ENCODE measurements around the gene STK39.

Gene STK39

GRCh38 chr2:168184681-168185513 lies 62.5 kb downstream of the STK39 start:
- peaks cover 16% of the 10 kb centered on the region for H3K4me1 ChIP-seq (ENCODE audit: control insufficient read depth, insufficient read depth, low read length)

GRCh38 chr2:168183308-168183997 lies 63.9 kb downstream of the STK39 start:
- Histone ChIP-seq H3K27me3 (ENCODE audit: control insufficient read depth, insufficient read depth, low read length, poor library complexity, severe bottlenecking) (no peaks in the 10 kb centered on the region), H3K9me3 (ENCODE audit: control insufficient read depth, low read length) (no peaks in the 10 kb centered on the region), H3K27ac (ENCODE audit: insufficient read depth, low read depth, low read length, poor library complexity, severe bottlenecking) (no peak overlapping the region), H3K36me3 (ENCODE audit: control insufficient read depth, insufficient read depth, low read length) (no peaks in the 10 kb centered on the region), H3K4me1 (ENCODE audit: control insufficient read depth, insufficient read depth, low read length) (peaks cover 19% of the 10 kb centered on the region), H3K4me3 (ENCODE audit: insufficient read depth, low read depth, low read length) (no peak overlapping the region)
- 95 to 96% methylated on average over 4 of the region's 4 CpGs for WGBS, 2 experiments

More at GRCh38 chr2:168184681-168185513, 62.5 kb downstream of the STK39 start:
- no peaks in the 10 kb centered on the region for H3K27me3 ChIP-seq (ENCODE audit: control insufficient read depth, insufficient read depth, low read length, poor library complexity, severe bottlenecking)
- no peaks in the 10 kb centered on the region for H3K36me3 ChIP-seq (ENCODE audit: control insufficient read depth, insufficient read depth, low read length)
- H3K27ac ChIP-seq (ENCODE audit: insufficient read depth, low read depth, low read length, poor library complexity, severe bottlenecking), result no peak overlapping the region
- no peak overlapping the region for H3K4me3 ChIP-seq (ENCODE audit: insufficient read depth, low read depth, low read length)
- WGBS, 2 experiments, result 93 to 97% methylated on average over 3 to 4 of the region's 4 CpGs
- H3K9me3 ChIP-seq (ENCODE audit: control insufficient read depth, low read length), result no peaks in the 10 kb centered on the region

- H3K4me3 ChIP-seq (ENCODE audit: insufficient read depth, low read depth, low read length), result no peak overlapping the region
- H3K9me3 ChIP-seq (ENCODE audit: control insufficient read depth, low read length), result no peaks in the 10 kb centered on the region
- H3K27ac ChIP-seq (ENCODE audit: insufficient read depth, low read depth, low read length, poor library complexity, severe bottlenecking), result no peak overlapping the region
- no peaks in the 10 kb centered on the region for H3K27me3 ChIP-seq (ENCODE audit: control insufficient read depth, insufficient read depth, low read length, poor library complexity, severe bottlenecking)
- H3K36me3 ChIP-seq (ENCODE audit: control insufficient read depth, insufficient read depth, low read length), result no peaks in the 10 kb centered on the region
- 89% methylated on average over 5 of the region's 5 CpGs for WGBS, 2 experiments
- peaks cover 20% of the 10 kb centered on the region for H3K4me1 ChIP-seq (ENCODE audit: control insufficient read depth, insufficient read depth, low read length)
These were observed 64.7 kb downstream of the STK39 start for GRCh38 chr2:168182550-168183249.

- H3K27me3 ChIP-seq (ENCODE audit: control insufficient read depth, insufficient read depth, low read length, poor library complexity, severe bottlenecking), result no peaks in the 10 kb centered on the region
- H3K4me1 ChIP-seq (ENCODE audit: control insufficient read depth, insufficient read depth, low read length), result peaks cover 20% of the 10 kb centered on the region
- no peak overlapping the region for H3K27ac ChIP-seq (ENCODE audit: insufficient read depth, low read depth, low read length, poor library complexity, severe bottlenecking)
- H3K9me3 ChIP-seq (ENCODE audit: control insufficient read depth, low read length), result no peaks in the 10 kb centered on the region
- H3K36me3 ChIP-seq (ENCODE audit: control insufficient read depth, insufficient read depth, low read length), result no peaks in the 10 kb centered on the region
- no peak overlapping the region for H3K4me3 ChIP-seq (ENCODE audit: insufficient read depth, low read depth, low read length)
- 88 to 95% methylated on average over 4 of the region's 4 CpGs for WGBS, 2 experiments
These were observed 65.6 kb downstream of the STK39 start for GRCh38 chr2:168181825-168182224.

- Histone ChIP-seq H3K27me3 (ENCODE audit: control insufficient read depth, insufficient read depth, low read length, poor library complexity, severe bottlenecking) (no peaks in the 10 kb centered on the region), H3K9me3 (ENCODE audit: control insufficient read depth, low read length) (no peaks in the 10 kb centered on the region)
- 84 to 94% methylated on average over 3 of the region's 3 CpGs for WGBS, 2 experiments
These were observed 66.5 kb downstream of the STK39 start for GRCh38 chr2:168180914-168181313.

GRCh38 chr2:168180483-168180882 lies 66.9 kb downstream of the STK39 start:
- no peaks in the 10 kb centered on the region for H3K9me3 ChIP-seq (ENCODE audit: control insufficient read depth, low read length)
- H3K27me3 ChIP-seq (ENCODE audit: control insufficient read depth, insufficient read depth, low read length, poor library complexity, severe bottlenecking), result no peaks in the 10 kb centered on the region
- WGBS, 2 experiments, result 80 to 86% methylated on average over 5 of the region's 5 CpGs
- no peaks in the 10 kb centered on the region for H3K36me3 ChIP-seq (ENCODE audit: control insufficient read depth, insufficient read depth, low read length)
- peaks cover 8% of the 10 kb centered on the region for H3K4me1 ChIP-seq (ENCODE audit: control insufficient read depth, insufficient read depth, low read length)
- H3K27ac ChIP-seq (ENCODE audit: insufficient read depth, low read depth, low read length, poor library complexity, severe bottlenecking), result no peak overlapping the region
- no peak overlapping the region for H3K4me3 ChIP-seq (ENCODE audit: insufficient read depth, low read depth, low read length)

More at GRCh38 chr2:168180914-168181313, 66.5 kb downstream of the STK39 start:
- no peak overlapping the region for H3K4me3 ChIP-seq (ENCODE audit: insufficient read depth, low read depth, low read length)
- H3K36me3 ChIP-seq (ENCODE audit: control insufficient read depth, insufficient read depth, low read length), result no peaks in the 10 kb centered on the region
- peaks cover 11% of the 10 kb centered on the region for H3K4me1 ChIP-seq (ENCODE audit: control insufficient read depth, insufficient read depth, low read length)
- no peak overlapping the region for H3K27ac ChIP-seq (ENCODE audit: insufficient read depth, low read depth, low read length, poor library complexity, severe bottlenecking)

- 91 to 92% methylated on average over 5 of the region's 5 CpGs for WGBS, 2 experiments
- no peaks in the 10 kb centered on the region for H3K27me3 ChIP-seq (ENCODE audit: control insufficient read depth, insufficient read depth, low read length, poor library complexity, severe bottlenecking)
- H3K27ac ChIP-seq (ENCODE audit: insufficient read depth, low read depth, low read length, poor library complexity, severe bottlenecking), result no peak overlapping the region
- H3K36me3 ChIP-seq (ENCODE audit: control insufficient read depth, insufficient read depth, low read length), result no peaks in the 10 kb centered on the region
- H3K9me3 ChIP-seq (ENCODE audit: control insufficient read depth, low read length), result no peaks in the 10 kb centered on the region
- peaks cover 6% of the 10 kb centered on the region for H3K4me1 ChIP-seq (ENCODE audit: control insufficient read depth, insufficient read depth, low read length)
- no peak overlapping the region for H3K4me3 ChIP-seq (ENCODE audit: insufficient read depth, low read depth, low read length)
These were observed 67.8 kb downstream of the STK39 start for GRCh38 chr2:168179592-168179991.

GRCh38 chr2:168178520-168179324 lies 68.7 kb downstream of the STK39 start:
- H3K9me3 ChIP-seq (ENCODE audit: control insufficient read depth, low read length), result no peaks in the 10 kb centered on the region
- no peak overlapping the region for H3K4me3 ChIP-seq (ENCODE audit: insufficient read depth, low read depth, low read length)
- H3K36me3 ChIP-seq (ENCODE audit: control insufficient read depth, insufficient read depth, low read length), result no peaks in the 10 kb centered on the region
- H3K27ac ChIP-seq (ENCODE audit: insufficient read depth, low read depth, low read length, poor library complexity, severe bottlenecking), result no peak overlapping the region
- H3K4me1 ChIP-seq (ENCODE audit: control insufficient read depth, insufficient read depth, low read length), result peaks cover 6% of the 10 kb centered on the region
- WGBS, 2 experiments, result 87% methylated on average over 4 of the region's 4 CpGs
- H3K27me3 ChIP-seq (ENCODE audit: control insufficient read depth, insufficient read depth, low read length, poor library complexity, severe bottlenecking), result no peaks in the 10 kb centered on the region

- no peak overlapping the region for H3K4me3 ChIP-seq (ENCODE audit: insufficient read depth, low read depth, low read length)
- no peak overlapping the region for H3K27ac ChIP-seq (ENCODE audit: insufficient read depth, low read depth, low read length, poor library complexity, severe bottlenecking)
- 88 to 96% methylated on average over 2 to 3 of the region's 3 CpGs for WGBS, 2 experiments
- H3K4me1 ChIP-seq (ENCODE audit: control insufficient read depth, insufficient read depth, low read length), result peaks cover 6% of the 10 kb centered on the region
- no peaks in the 10 kb centered on the region for H3K27me3 ChIP-seq (ENCODE audit: control insufficient read depth, insufficient read depth, low read length, poor library complexity, severe bottlenecking)
- no peaks in the 10 kb centered on the region for H3K36me3 ChIP-seq (ENCODE audit: control insufficient read depth, insufficient read depth, low read length)
- no peaks in the 10 kb centered on the region for H3K9me3 ChIP-seq (ENCODE audit: control insufficient read depth, low read length)
These were observed 71.0 kb downstream of the STK39 start for GRCh38 chr2:168176402-168176801.

All from ectodermal cell (in vitro differentiated cells).